Endothelial cell of umbilical vein (primary cell): ENCODE data around the gene PRKAG2. TPM values are rescaled to one million over a fixed set of nuclear protein-coding genes. Genes with fewer than 3 reads are reported as not detected.

ENCODE experiments used
- BruUV-seq: library from RNA; stranded (reverse); fragments of 400-500 nt; replicated peaks from 2 replicates; lab custom pipeline; 2021; lab: Mats Ljungman, UMichigan
- CTCF ChIA-PET: fragments of 300-600, 350-600 bp; sonication (Branson Sonifier 250); formaldehyde crosslinking; loops from one replicate; lab custom pipeline; 2021; ENCODE audit warnings: antibody characterized with exemption, inconsistent platforms; lab: Charles Lee
- POLR2A ChIA-PET: fragments of 300-600, 350-600 bp; sonication (Branson Sonifier 250); formaldehyde crosslinking; loops from one replicate; lab custom pipeline; 2021; ENCODE audit warnings: antibody characterized with exemption, inconsistent platforms; lab: Charles Lee
- DNase-seq: peaks from one replicate; pipeline ENCODE4 v3.0.0-alpha.2; 2011; ENCODE audit warnings: low read depth, low spot score
- FAIRE-seq: peaks from 2 replicates; lab custom pipeline; 2011; peaks lifted over from hg19 to GRCh38; lab: Jason Lieb, UNC
- H2AFZ ChIP-seq: 2 replicates; pipeline ENCODE4 v1.6.0; 2012; ENCODE audit warnings: low read depth, low read length, control low read depth, inconsistent platforms
- H3K27ac ChIP-seq: 2 replicates; pipeline ENCODE4 v1.5.1; 2011; ENCODE audit warnings: low read depth, mild to moderate bottlenecking, control low read depth, low read length, moderate library complexity; ENCODE audit not compliant: insufficient read depth
- H3K27me3 ChIP-seq, 2 experiments: 2 replicates each; pipeline versions ENCODE4 v1.6.0 to v1.6.1; 2011; ENCODE audit warnings: low read length in 2 of 2, mixed read lengths in 1 of 2; ENCODE audit not compliant: control insufficient read depth in 2 of 2, insufficient read depth in 2 of 2
- H3K36me3 ChIP-seq, 2 experiments: 2 replicates in 1 of 2; 3 replicates in 1 of 2; pipeline ENCODE4 v1.5.1; 2011; ENCODE audit warnings: low read length in 2 of 2, mild to moderate bottlenecking in 1 of 2, moderate library complexity in 1 of 2; ENCODE audit not compliant: control insufficient read depth in 2 of 2, insufficient read depth in 2 of 2; ENCODE audit errors: extremely low read depth in 1 of 2
- H3K4me1 ChIP-seq: 3 replicates; pipeline ENCODE4 v1.5.1; 2011; ENCODE audit warnings: mild to moderate bottlenecking, low read length; ENCODE audit not compliant: control insufficient read depth, insufficient read depth; ENCODE audit errors: extremely low read depth
- H3K4me2 ChIP-seq: 2 replicates; pipeline ENCODE4 v1.6.1; 2011; ENCODE audit warnings: low read length, control low read depth, mixed read lengths; ENCODE audit not compliant: insufficient read depth
- H3K4me3 ChIP-seq, 3 experiments: fragments of 200-600 bp in 1 of 3; sonication (generic), shearing (Covaris generic) in 1 of 3; replicated peaks in 1 of 3; 2 replicates each; pipeline ENCODE4 v1.5.1; 2011 to 2016; ENCODE audit warnings: control low read depth in 3 of 3, low read length in 3 of 3, mild to moderate bottlenecking in 2 of 3, inconsistent platforms in 1 of 3, low read depth in 1 of 3, moderate library complexity in 1 of 3; ENCODE audit not compliant: insufficient read depth in 1 of 3
- H3K79me2 ChIP-seq: 2 replicates; pipeline ENCODE4 v1.6.0; 2012; ENCODE audit warnings: low read length, inconsistent platforms; ENCODE audit not compliant: control insufficient read depth, insufficient read depth
- H3K9ac ChIP-seq: replicated peaks from 2 replicates; pipeline ENCODE3; 2011; ENCODE audit warnings: low read length, control low read depth; ENCODE audit not compliant: insufficient read depth; ENCODE audit errors: extremely low read depth
- H3K9me1 ChIP-seq: replicated peaks from 3 replicates; pipeline ENCODE4 v1.6.0; 2011; ENCODE audit warnings: mild to moderate bottlenecking, low read length; ENCODE audit not compliant: control insufficient read depth, insufficient read depth; ENCODE audit errors: extremely low read depth
- H3K9me3 ChIP-seq: replicated peaks from 2 replicates; pipeline ENCODE4 v1.5.1; 2012; ENCODE audit warnings: low read length, inconsistent platforms; ENCODE audit not compliant: control insufficient read depth, insufficient read depth
- H4K20me1 ChIP-seq: replicated peaks from 2 replicates; pipeline ENCODE3; 2011; ENCODE audit warnings: mild to moderate bottlenecking, low read length; ENCODE audit not compliant: control insufficient read depth, insufficient read depth; ENCODE audit errors: extremely low read depth
- CTCF ChIP-seq, 2 donors: IDR thresholded peaks; 1 replicate in 1 of 2; 2 replicates in 1 of 2; pipeline ENCODE4 v1.5.1; 2011; ENCODE audit warnings: low read length in 2 of 2, mild to moderate bottlenecking in 2 of 2, moderate library complexity in 2 of 2, control low read depth in 1 of 2, inconsistent platforms in 1 of 2, low read depth in 1 of 2; ENCODE audit not compliant: insufficient read depth in 1 of 2; ENCODE audit errors: extremely low read depth in 1 of 2
- EZH2 ChIP-seq: IDR thresholded peaks from 2 replicates; pipeline ENCODE4 v1.6.1; 2012; ENCODE audit warnings: borderline replicate concordance, low read depth, mild to moderate bottlenecking, moderate library complexity, low read length, inconsistent platforms; ENCODE audit not compliant: severe bottlenecking
- FOS ChIP-seq: IDR thresholded peaks from 2 replicates; pipeline ENCODE4 v1.6.1; 2011; ENCODE audit warnings: mild to moderate bottlenecking, low read length, moderate library complexity, borderline replicate concordance; ENCODE audit not compliant: insufficient read depth
- GATA2 ChIP-seq: IDR thresholded peaks from 2 replicates; pipeline ENCODE4 v1.7.0; 2011; ENCODE audit warnings: low read depth, mild to moderate bottlenecking, moderate library complexity, mixed read lengths, low read length; ENCODE audit not compliant: insufficient read length, insufficient read depth
- JUN ChIP-seq: IDR thresholded peaks from 2 replicates; pipeline ENCODE4 v1.6.1; 2011; ENCODE audit warnings: borderline replicate concordance, low read depth; ENCODE audit not compliant: insufficient read length, insufficient read depth
- MAX ChIP-seq: IDR thresholded peaks from 2 replicates; pipeline ENCODE4 v1.6.1; 2011; ENCODE audit not compliant: insufficient read depth, insufficient read length
- MYC ChIP-seq: IDR thresholded peaks from one replicate; pipeline ENCODE4 v1.6.1; 2011; ENCODE audit warnings: mild to moderate bottlenecking, low read depth, low read length
- POLR2A ChIP-seq: IDR thresholded peaks from 2 replicates; pipeline ENCODE4 v1.6.1; 2012; ENCODE audit warnings: low read depth, mild to moderate bottlenecking, control low read depth, low read length
- POLR2AphosphoS5 ChIP-seq: IDR thresholded peaks from 2 replicates; pipeline ENCODE4 v1.6.1; 2012; ENCODE audit warnings: low read depth, mild to moderate bottlenecking, control low read depth, low read length, moderate library complexity; ENCODE audit not compliant: insufficient read depth
- dilution Hi-C: fragments of 300-500 bp; cut with MboI; formaldehyde crosslinking; loops from one replicate; pipeline ENCODE4 v1.15.0; 2019; ENCODE audit warnings: low sequenced_read_pairs; ENCODE audit not compliant: extremely low pct_ligation_motif_present
- intact Hi-C: fragments of 100-400 bp; cut with micrococcal nuclease; formaldehyde crosslinking; loops from one replicate; pipeline ENCODE4 v1.10.0; 2022
- polyA plus RNA-seq, 4 experiments: library from polyadenylated mRNA; depleted of rRNA in 3 of 4; stranded (reverse) in 3 of 4; unstranded in 1 of 4; fragments of >200 nt; gene quantifications; 2 replicates each; pipeline versions ENCODE4 v1.2.1 to v1.2.3, GENCODE V29; 2011 to 2012; ENCODE audit warnings: missing spikeins in 1 of 4
- total RNA-seq: library from RNA; stranded (reverse); gene quantifications from 2 replicates; pipeline ENCODE4 v1.2.3, GENCODE V29; 2021

Gene PRKAG2
- total and polyA plus RNA-seq, 2 donors (not counting 3 experiments of a cell fraction or from before 2014, with no cell fraction given) = 19.3 to 51.5 TPM

GRCh38 chr7:151603951-151604350, 273.0 kb downstream of the PRKAG2 start:
- DNase-seq (no peak), FAIRE-seq (no peak)
- ChIA-PET POLR2A (no interaction called here), CTCF (no interaction called here)
- TF ChIP-seq JUN (no peak), POLR2AphosphoS5 (no peak), MYC (no peak), CTCF (IDR thresholded peaks at IDR 0.05; ENCODE audit: extremely low read depth in 1 of 2, insufficient read depth in 1 of 2, low read depth in 1 of 2, low read length in 2 of 2) (no peak), GATA2 (no peak), FOS (no peak), EZH2 (no peak), MAX (no peak), POLR2A (no peak)
- H3K4me1 ChIP-seq = peaks cover 31% of the 10 kb centered on the region
- H3K9me1 ChIP-seq = no peaks in the 10 kb centered on the region
- no peak overlapping the region for H3K27ac ChIP-seq
- intact Hi-C loops (no loop called here), dilution Hi-C loops (no loop called here)
- H3K9ac ChIP-seq = no peak overlapping the region
- H3K9me3 ChIP-seq = no peaks in the 10 kb centered on the region
- no peak overlapping the region for H3K4me3 ChIP-seq
- H3K36me3 ChIP-seq = no peaks in the 10 kb centered on the region
- H2AFZ ChIP-seq = no peak overlapping the region
- H3K27me3 ChIP-seq = no peaks in the 10 kb centered on the region
- H3K4me2 ChIP-seq = no peak overlapping the region
- peaks cover 53% of the 10 kb centered on the region for H3K79me2 ChIP-seq
- no TSS peak for BruUV-seq
- no peaks in the 10 kb centered on the region for H4K20me1 ChIP-seq
